ENCODE results near the gene NHEJ1. TPM values are rescaled to one million over a fixed set of nuclear protein-coding genes. Genes with fewer than 3 reads are reported as not detected.

The NHEJ1 gene
- total and polyA plus RNA-seq, 2 of the 13 experiments (the other 11 are each of a cell fraction or from before 2014, with no cell fraction given): 30.0 to 30.7 TPM

DNA sequence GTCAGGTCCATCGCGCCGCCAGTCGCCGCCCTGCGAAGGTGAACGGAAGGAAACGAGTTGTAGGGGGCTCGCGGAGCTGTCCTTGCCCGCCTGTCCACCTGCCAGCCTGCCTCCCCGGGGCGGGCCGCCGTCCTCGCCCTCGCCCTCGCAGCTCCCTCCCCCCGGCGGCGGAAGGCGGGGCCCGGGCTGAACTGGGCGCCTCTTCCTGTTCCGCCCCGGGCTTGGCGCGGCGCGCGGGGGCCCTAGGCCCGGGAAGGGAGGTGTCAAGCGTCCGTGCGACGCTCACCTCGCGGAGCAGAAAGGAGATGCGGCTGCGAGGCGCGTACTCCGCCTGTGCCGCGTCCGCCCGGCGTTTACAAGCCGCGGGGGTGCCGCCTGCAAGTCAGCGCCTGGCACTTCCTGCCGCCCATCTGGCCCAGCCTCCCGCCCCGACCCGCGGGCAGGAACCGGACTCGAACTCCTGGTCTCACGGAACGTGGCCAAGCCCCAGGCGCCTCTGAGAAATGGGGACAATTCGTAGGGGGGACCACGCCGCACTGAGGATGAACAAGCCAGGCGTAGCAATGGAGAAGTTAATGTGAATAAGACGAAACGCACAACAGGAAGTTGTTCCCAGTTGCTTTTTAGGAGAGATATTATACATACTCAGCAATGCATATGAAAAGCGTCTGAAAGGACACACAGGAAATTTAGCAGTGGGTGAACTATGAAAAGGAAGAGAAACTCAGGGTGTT lies 16.4 kb upstream of the NHEJ1 start, which contains the start of gene CNPPD1 (continued):
- TF ChIP-seq ZNF260 (CRISPR knock-in tag; IDR thresholded peaks at IDR 0.05; ENCODE audit: borderline replicate concordance, low read depth) (no peak), ZNF460 (CRISPR knock-in tag; IDR thresholded peaks at IDR 0.05; ENCODE audit: borderline replicate concordance) (no peak; the same call in 1 of the 2 replicates), ZNF280B (CRISPR knock-in tag; IDR thresholded peaks at IDR 0.05; ENCODE audit: borderline replicate concordance) (no peak; the same call in 1 of the 2 replicates), RBAK (CRISPR knock-in tag; IDR thresholded peaks at IDR 0.05) (no peak), SNAI1 (CRISPR knock-in tag; IDR thresholded peaks at IDR 0.05; ENCODE audit: borderline replicate concordance) (0 out of 2 replicates have a peak, but pooled peaks have one; percentile 50), CBX2 (IDR thresholded peaks at IDR 0.05; ENCODE audit: low read depth, low read length) (no peak), CBX2 (CRISPR knock-in tag; IDR thresholded peaks at IDR 0.05; ENCODE audit: low read depth) (no peak), MIER2 (CRISPR knock-in tag; IDR thresholded peaks at IDR 0.05) (no peak), ZNF205 (CRISPR knock-in tag; IDR thresholded peaks at IDR 0.05) (peak; percentile 76; the same call in 1 of the 2 replicates), ZZZ3 (CRISPR knock-in tag; IDR thresholded peaks at IDR 0.05; ENCODE audit: borderline replicate concordance) (peak; percentile 67; the same call in 1 of the 2 replicates), ZNF605 (CRISPR knock-in tag; IDR thresholded peaks at IDR 0.05) (no peak; the same call in 1 of the 2 replicates), ZNF7 (CRISPR knock-in tag; IDR thresholded peaks at IDR 0.05) (0 out of 2 replicates have a peak, but pooled peaks have one; percentile 24), ATF4 (CRISPR knock-in tag; IDR thresholded peaks at IDR 0.05) (peak in 1 of 2 experiments; percentile 80; a peak in 2 of 4 replicates), MEIS1 (CRISPR knock-in tag; IDR thresholded peaks at IDR 0.05; ENCODE audit: borderline replicate concordance) (peak; percentile 39)
- TF ChIP-seq, protein P1, sequence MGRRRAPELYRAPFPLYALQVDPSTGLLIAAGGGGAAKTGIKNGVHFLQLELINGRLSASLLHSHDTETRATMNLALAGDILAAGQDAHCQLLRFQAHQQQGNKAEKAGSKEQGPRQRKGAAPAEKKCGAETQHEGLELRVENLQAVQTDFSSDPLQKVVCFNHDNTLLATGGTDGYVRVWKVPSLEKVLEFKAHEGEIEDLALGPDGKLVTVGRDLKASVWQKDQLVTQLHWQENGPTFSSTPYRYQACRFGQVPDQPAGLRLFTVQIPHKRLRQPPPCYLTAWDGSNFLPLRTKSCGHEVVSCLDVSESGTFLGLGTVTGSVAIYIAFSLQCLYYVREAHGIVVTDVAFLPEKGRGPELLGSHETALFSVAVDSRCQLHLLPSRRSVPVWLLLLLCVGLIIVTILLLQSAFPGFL (CRISPR knock-in tag; IDR thresholded peaks at IDR 0.05): no peak
- TF ChIP-seq, protein P2, sequence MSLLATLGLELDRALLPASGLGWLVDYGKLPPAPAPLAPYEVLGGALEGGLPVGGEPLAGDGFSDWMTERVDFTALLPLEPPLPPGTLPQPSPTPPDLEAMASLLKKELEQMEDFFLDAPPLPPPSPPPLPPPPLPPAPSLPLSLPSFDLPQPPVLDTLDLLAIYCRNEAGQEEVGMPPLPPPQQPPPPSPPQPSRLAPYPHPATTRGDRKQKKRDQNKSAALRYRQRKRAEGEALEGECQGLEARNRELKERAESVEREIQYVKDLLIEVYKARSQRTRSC (CRISPR knock-in tag; IDR thresholded peaks at IDR 0.05; ENCODE audit: low read depth): peak; percentile 80; the same call in 1 of the 2 replicates
- TF ChIP-seq, protein P3, sequence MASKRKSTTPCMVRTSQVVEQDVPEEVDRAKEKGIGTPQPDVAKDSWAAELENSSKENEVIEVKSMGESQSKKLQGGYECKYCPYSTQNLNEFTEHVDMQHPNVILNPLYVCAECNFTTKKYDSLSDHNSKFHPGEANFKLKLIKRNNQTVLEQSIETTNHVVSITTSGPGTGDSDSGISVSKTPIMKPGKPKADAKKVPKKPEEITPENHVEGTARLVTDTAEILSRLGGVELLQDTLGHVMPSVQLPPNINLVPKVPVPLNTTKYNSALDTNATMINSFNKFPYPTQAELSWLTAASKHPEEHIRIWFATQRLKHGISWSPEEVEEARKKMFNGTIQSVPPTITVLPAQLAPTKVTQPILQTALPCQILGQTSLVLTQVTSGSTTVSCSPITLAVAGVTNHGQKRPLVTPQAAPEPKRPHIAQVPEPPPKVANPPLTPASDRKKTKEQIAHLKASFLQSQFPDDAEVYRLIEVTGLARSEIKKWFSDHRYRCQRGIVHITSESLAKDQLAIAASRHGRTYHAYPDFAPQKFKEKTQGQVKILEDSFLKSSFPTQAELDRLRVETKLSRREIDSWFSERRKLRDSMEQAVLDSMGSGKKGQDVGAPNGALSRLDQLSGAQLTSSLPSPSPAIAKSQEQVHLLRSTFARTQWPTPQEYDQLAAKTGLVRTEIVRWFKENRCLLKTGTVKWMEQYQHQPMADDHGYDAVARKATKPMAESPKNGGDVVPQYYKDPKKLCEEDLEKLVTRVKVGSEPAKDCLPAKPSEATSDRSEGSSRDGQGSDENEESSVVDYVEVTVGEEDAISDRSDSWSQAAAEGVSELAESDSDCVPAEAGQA (IDR thresholded peaks at IDR 0.05; ENCODE audit: low read depth): no peak
- TF ChIP-seq, protein P3 (CRISPR knock-in tag; IDR thresholded peaks at IDR 0.05; ENCODE audit: borderline replicate concordance): no peak; the same call in 1 of the 2 replicates

All from HepG2 (cell line).